Raji (cell line): ENCODE data around the gene DPYSL3.

Experiments used
- POLR2A ChIP-seq: IDR thresholded peaks from 2 replicates; pipeline ENCODE4 v1.6.1; 2011; ENCODE audit warnings: low read depth, low read length, control low read depth; ENCODE audit not compliant: insufficient read depth

The DPYSL3 gene

DNA sequence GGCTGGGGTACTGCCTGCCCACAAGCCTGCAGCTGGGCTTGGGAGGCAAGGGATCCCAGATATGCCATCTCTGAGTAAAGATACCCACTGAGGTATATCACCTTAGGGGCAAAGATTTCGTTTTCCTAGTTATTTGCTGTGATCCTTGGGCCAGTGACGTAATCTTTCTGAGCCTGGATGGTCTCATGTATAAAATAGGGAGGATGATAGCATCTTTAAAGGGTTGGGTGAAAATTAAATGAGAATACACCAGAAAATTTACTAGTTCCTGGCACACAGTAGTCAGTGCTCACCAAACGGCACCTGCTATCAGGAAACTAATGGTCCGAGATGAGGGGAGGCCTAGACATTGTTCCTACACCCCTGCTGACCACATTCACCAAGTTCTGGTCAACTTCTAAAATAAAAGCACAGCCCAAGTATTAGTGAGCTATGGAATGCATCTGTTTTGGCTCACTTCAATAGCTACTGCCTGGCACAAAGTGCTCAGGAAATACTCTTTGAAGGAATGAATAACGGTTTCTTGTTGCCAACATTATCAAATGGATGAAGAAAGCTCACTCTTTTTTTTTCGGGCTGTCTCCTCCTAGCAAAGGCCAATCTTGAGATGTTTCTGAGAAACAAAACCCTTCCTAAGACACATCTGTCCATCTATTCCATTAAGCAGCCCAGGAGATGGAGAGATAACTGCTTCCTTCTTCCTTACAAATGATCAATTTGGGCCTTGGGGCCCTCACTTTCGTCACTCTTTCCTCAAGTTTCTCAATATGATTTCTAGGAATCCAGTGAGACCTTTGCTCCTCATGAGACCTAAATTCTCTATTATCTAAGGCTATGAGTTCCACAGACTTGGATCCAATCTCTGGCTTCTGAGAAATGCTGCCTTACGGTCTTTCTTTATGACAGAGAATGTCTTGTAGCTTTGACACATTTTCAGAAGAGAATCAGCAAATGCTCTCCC, 98.2 kb downstream of the DPYSL3 start:
- TF ChIP-seq POLR2A: no peak

- TF ChIP-seq POLR2A: no peak
These were observed 99.1 kb downstream of the DPYSL3 start for GRCh38 chr5:147410496-147411358.

GRCh38 chr5:147408980-147409379, 100.9 kb downstream of the DPYSL3 start:
- no peak for TF ChIP-seq POLR2A

DNA sequence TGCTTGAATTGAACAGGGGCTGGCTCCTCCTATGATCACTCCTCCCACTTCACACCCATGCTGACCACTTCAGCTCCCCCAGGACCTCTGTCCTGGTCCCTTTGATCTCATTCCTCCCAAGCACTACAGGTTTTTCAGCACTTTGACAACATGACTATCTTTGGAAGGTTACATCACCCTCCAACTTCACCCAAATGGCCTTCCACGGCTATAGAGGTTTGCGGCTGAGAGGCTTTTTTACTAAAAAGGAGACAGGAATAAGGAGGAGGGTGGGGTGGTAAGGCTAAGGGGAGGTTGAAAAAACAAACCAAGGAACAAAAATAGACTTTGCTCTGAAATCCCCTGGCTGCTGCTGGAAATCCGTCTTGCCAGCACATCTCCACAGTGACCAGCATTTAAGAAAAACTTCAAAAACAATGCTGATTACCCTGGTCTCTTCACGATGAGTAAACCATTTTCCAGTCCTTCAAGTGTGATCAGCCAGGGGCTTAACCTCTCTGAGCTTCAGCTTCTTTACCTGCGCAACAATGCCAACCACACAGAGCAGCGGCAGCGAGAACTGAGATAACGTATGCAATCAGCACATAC, 102.7 kb downstream of the DPYSL3 start:
- no peak for TF ChIP-seq POLR2A

DNA sequence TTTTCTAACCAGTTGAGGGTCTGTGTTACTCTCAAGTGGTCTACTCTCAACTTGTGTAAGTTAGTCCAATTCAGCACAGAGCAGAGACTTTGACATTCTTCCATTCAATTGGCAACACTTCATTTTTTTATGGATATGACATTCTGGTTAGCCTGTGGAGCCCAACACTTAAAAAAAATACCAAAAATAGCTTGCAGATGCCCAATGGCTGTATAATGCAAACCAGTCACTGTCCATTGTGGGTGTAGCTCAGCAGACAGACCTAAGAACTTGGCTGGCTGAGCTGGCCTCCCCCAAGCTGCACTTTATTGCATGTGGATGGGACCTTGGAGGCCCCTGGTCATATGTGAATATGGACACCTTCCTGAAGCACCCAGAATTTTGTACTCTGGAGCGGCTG, 103.2 kb downstream of the DPYSL3 start:
- TF ChIP-seq POLR2A: no peak

GRCh38 chr5:147404706-147405105, 105.2 kb downstream of the DPYSL3 start:
- TF ChIP-seq POLR2A: no peak

GRCh38 chr5:147403651-147404640, 105.9 kb downstream of the DPYSL3 start:
- TF ChIP-seq POLR2A: no peak

DNA sequence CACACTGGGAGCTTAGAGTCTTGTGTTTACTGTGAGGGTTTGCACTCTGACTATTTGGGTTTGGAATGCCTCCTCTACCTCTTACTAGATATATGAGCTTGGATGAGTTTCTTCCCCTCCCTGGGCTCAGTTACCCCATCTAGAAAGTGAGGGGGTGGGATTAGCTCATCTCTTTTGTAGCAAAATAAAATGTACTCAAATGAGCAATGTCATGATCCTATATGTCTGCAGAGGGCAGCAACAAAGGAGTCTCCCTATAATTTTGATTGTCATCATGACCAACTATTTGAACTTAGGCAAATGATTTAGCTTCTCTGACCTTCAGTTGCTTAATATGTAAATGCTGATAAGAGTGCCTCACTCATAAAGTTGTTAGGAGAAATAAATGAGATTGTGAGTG, 109.0 kb downstream of the DPYSL3 start:
- no peak for TF ChIP-seq POLR2A

GRCh38 chr5:147400126-147400809, 109.6 kb downstream of the DPYSL3 start:
- TF ChIP-seq POLR2A: no peak

GRCh38 chr5:147398860-147399259, 111.0 kb downstream of the DPYSL3 start:
- TF ChIP-seq POLR2A: no peak

DNA sequence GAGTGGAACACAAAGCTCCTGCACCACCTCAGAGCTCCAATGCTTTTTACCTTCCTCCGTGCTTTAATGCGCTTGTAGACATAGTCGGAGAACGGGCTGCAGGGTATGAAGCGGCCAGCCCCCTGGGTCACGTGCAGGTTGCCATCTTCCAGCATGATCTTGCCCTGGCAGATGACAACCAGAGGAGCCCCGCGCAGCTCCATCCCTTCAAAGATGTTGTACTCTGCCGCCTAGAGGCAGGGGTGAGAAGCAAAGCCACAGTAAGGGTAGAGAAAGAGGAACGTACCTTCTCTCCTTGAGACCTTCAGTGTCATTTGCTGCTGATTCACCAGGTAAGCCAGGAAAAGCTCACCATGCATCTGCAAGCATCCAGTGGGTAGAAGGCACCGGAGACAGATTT, 112.3 kb downstream of the DPYSL3 start:
- no peak for TF ChIP-seq POLR2A

- TF ChIP-seq POLR2A: no peak
These were observed 113.6 kb downstream of the DPYSL3 start for GRCh38 chr5:147396070-147396823.

DNA sequence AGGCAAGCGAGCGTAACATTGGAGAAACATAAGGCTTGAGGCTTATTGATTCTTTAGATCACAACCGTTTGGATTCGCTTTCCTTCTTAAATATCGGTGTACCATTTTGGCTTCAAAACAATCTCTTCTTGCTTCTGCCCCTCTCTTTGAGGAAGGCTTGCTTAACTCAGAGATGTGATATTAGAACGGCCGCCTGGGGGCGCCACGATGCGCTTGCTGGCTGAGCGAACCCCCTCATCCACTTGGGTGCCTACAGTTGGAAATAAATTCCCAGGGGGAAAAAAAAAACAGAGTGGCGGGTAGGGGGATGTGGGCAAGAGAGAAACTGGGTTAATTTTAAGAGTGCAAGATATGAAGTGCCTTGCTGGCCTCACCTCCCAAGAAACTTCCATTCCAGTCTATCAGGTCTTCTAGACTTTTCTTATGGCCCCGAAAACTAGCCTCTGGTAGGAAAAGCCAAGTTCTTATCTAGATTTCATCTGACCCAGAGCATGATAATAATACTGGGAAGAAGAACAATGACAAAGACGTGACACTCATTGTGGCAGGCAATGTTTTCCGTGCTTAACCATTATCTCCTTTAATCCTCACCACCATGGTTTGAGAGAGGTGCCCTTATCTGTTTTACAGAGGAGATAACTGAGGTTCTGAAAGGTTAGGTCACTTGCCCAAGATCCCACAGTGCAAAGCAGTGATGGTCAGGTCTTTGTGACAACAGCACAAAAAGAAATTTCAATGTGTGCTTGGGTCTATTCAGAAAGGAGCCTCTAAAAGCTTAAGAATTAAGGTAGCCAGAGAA, 115.8 kb downstream of the DPYSL3 start:
- no peak for TF ChIP-seq POLR2A

- TF ChIP-seq POLR2A: no peak
These were observed 118.1 kb downstream of the DPYSL3 start for GRCh38 chr5:147391781-147392180.
